Ovary (tissue), 3 donors: ENCODE results near the gene SCYL1.

Source experiments
- EP300 ChIP-seq: sonication (generic); formaldehyde crosslinking; IDR thresholded peaks from one replicate; pipeline ENCODE4 v1.6.1; 2017; ENCODE audit warnings: antibody characterized with exemption
- TF ChIP-seq, protein P1 (sequence below), 3 donors: fragments of 450-650 bp in 2 of 3; fragments of 200-600 bp in 1 of 3; IDR thresholded peaks; one replicate each; pipeline versions ENCODE4 v1.5.1 to v1.8.0; 2016 to 2022; ENCODE audit warnings: antibody characterized with exemption in 3 of 3, mild to moderate bottlenecking in 1 of 3
- donor health status: DM: no; HTN: no; CAD: no.

DNA sequence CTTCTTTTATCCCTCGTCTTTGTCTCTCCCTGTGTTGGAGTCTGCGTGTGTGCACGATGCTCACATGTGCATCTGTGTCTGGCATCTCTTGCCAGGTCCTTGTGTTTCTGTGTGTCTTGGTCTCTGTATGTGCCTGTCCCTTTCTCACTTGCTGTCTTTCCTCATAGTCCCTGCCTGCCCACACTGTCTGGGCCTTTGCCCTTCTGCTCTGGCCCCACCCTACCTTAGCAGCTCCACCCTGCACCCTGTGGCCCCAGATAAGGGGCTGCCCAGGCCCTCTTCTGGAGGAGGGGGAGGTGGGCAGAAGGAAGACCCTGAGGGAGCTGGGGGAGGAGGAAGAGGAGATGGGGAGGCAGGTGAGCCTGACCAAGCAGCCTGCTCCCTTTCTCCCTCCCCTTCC is 53.8 kb downstream of the SCYL1 start:
- TF ChIP-seq, protein P1, sequence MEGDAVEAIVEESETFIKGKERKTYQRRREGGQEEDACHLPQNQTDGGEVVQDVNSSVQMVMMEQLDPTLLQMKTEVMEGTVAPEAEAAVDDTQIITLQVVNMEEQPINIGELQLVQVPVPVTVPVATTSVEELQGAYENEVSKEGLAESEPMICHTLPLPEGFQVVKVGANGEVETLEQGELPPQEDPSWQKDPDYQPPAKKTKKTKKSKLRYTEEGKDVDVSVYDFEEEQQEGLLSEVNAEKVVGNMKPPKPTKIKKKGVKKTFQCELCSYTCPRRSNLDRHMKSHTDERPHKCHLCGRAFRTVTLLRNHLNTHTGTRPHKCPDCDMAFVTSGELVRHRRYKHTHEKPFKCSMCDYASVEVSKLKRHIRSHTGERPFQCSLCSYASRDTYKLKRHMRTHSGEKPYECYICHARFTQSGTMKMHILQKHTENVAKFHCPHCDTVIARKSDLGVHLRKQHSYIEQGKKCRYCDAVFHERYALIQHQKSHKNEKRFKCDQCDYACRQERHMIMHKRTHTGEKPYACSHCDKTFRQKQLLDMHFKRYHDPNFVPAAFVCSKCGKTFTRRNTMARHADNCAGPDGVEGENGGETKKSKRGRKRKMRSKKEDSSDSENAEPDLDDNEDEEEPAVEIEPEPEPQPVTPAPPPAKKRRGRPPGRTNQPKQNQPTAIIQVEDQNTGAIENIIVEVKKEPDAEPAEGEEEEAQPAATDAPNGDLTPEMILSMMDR (IDR thresholded peaks at IDR 0.05), result no peak
- TF ChIP-seq EP300, result no peak
